H54 (cell line): Measurements from ENCODE around the gene ABCD4.
A peak's percentile ranks its signal among the peaks of the same experiment; 100 is the strongest.
"Not testable (repeated sequence)": the region's sequence is repeated elsewhere in the genome, so short reads cannot be mapped to it uniquely, and the experiment has no call there.

ENCODE experiments used
- DNase-seq: peaks from one replicate; pipeline ENCODE4 v3.0.0; 2011; ENCODE audit warnings: low spot score, mixed read lengths; ENCODE audit not compliant: insufficient read length
- FAIRE-seq: peaks from 3 replicates; lab custom pipeline; 2011; peaks lifted over from hg19 to GRCh38; lab: Jason Lieb, UNC
- POLR2A ChIP-seq: IDR thresholded peaks from 2 replicates; pipeline ENCODE4 v1.6.1; 2011; ENCODE audit warnings: low read depth, mild to moderate bottlenecking, low read length

The ABCD4 gene

GRCh38 chr14:74290415-74290814 is 12.3 kb downstream of the ABCD4 start:
- DNase-seq (peak; percentile 15), FAIRE-seq (no peak)
- TF ChIP-seq POLR2A = no peak

GRCh38 chr14:74289801-74290200 is 12.9 kb downstream of the ABCD4 start:
- FAIRE-seq = no peak
- no peak for TF ChIP-seq POLR2A
- no peak for DNase-seq

- no peak for DNase-seq
- no peak for TF ChIP-seq POLR2A
- FAIRE-seq = no peak
Measured at GRCh38 chr14:74286736-74287135, 16.0 kb downstream of the ABCD4 start.

- no peak for TF ChIP-seq POLR2A
- DNase-seq (no peak), FAIRE-seq (no peak)
Measured at GRCh38 chr14:74281069-74281468, 21.7 kb downstream of the ABCD4 start.

- FAIRE-seq (no peak), DNase-seq (no peak)
- no peak for TF ChIP-seq POLR2A
Measured at GRCh38 chr14:74278080-74278479, 24.7 kb downstream of the ABCD4 start.

GRCh38 chr14:74275241-74275841 is 27.4 kb downstream of the ABCD4 start:
- DNase-seq (peak; percentile 30), FAIRE-seq (peak; percentile 81)
- TF ChIP-seq POLR2A = no peak

- DNase-seq (no peak), FAIRE-seq (no peak)
- no peak for TF ChIP-seq POLR2A
Measured at GRCh38 chr14:74271365-74271764, 31.4 kb downstream of the ABCD4 start.

GRCh38 chr14:74270382-74271177 is 32.2 kb downstream of the ABCD4 start:
- FAIRE-seq, DNase-seq: not testable (repeated sequence)

GRCh38 chr14:74267588-74267987 is 35.1 kb downstream of the ABCD4 start:
- no peak for DNase-seq
- no peak for TF ChIP-seq POLR2A
- no peak for FAIRE-seq

- no peak for TF ChIP-seq POLR2A
- no peak for DNase-seq
- FAIRE-seq = no peak
Measured at GRCh38 chr14:74265301-74265965, 37.3 kb downstream of the ABCD4 start.

- no peak for TF ChIP-seq POLR2A
- FAIRE-seq = no peak
- no peak for DNase-seq
Measured at GRCh38 chr14:74263921-74264320, 38.8 kb downstream of the ABCD4 start.

GRCh38 chr14:74263181-74263580 is 39.6 kb downstream of the ABCD4 start:
- no peak for FAIRE-seq
- no peak for TF ChIP-seq POLR2A
- DNase-seq = no peak

GRCh38 chr14:74262076-74262475 is 40.7 kb downstream of the ABCD4 start:
- DNase-seq = no peak
- TF ChIP-seq POLR2A = no peak
- no peak for FAIRE-seq

- no peak for TF ChIP-seq POLR2A
- FAIRE-seq = no peak
- DNase-seq = no peak
Measured at GRCh38 chr14:74261288-74261687, 41.4 kb downstream of the ABCD4 start.

- FAIRE-seq (no peak), DNase-seq (no peak)
- no peak for TF ChIP-seq POLR2A
Measured at GRCh38 chr14:74260525-74261233, 42.1 kb downstream of the ABCD4 start.
